ENCODE measurements around the gene ULBP1. TPM values are rescaled to one million over a fixed set of nuclear protein-coding genes. Genes with fewer than 3 reads are reported as not detected.
"Not testable (repeated sequence)": the region's sequence is repeated elsewhere in the genome, so short reads cannot be mapped to it uniquely, and the experiment has no call there.

ULBP1 gene
- total RNA-seq, 2 experiments from 2014 or later: 2.6 to 2.8 TPM

- peaks cover 2% of the 10 kb centered on the region for H3K36me3 Mint-ChIP-seq (ENCODE audit: low read depth)
- no peak overlapping the region for H3K27ac Mint-ChIP-seq
- intact Hi-C loops (cut with micrococcal nuclease): no loop called here
- H3K9me3 Mint-ChIP-seq: no peaks in the 10 kb centered on the region
- CTCF ChIA-PET: interaction anchor here (0.9 kb wide), 1 partner anchor 33 kb away, joined by 3 read pairs; no protein-coding TSS in a partner anchor
- no peak overlapping the region for H3K4me3 Mint-ChIP-seq
- peaks cover 24% of the 10 kb centered on the region for H3K4me1 Mint-ChIP-seq (ENCODE audit: low read depth)
- DNase-seq: no peak
- peaks cover 83% of the 10 kb centered on the region for H3K27me3 Mint-ChIP-seq (ENCODE audit: low read depth)
Observed at GRCh38 chr6:149988550-149989346, 25.0 kb downstream of the ULBP1 start.

- H3K27ac Mint-ChIP-seq: no peak overlapping the region
- intact Hi-C loops (cut with micrococcal nuclease): no loop called here
- CTCF ChIA-PET: interaction anchor here (1.4 kb wide), 1 partner anchor 17 kb away, joined by 8 read pairs; no protein-coding TSS in a partner anchor
- no peak for DNase-seq
- peaks cover 24% of the 10 kb centered on the region for H3K4me1 Mint-ChIP-seq (ENCODE audit: low read depth)
- H3K27me3 Mint-ChIP-seq (ENCODE audit: low read depth): peaks cover 84% of the 10 kb centered on the region
- H3K4me3 Mint-ChIP-seq: peak overlapping the region; percentile 53
- no peaks in the 10 kb centered on the region for H3K9me3 Mint-ChIP-seq
- H3K36me3 Mint-ChIP-seq (ENCODE audit: low read depth): peaks cover 2% of the 10 kb centered on the region
Observed at GRCh38 chr6:149990212-149990660, 26.5 kb downstream of the ULBP1 start.

- CTCF ChIA-PET: interaction anchor here (1.4 kb wide), 1 partner anchor 16 kb away, joined by 8 read pairs; no protein-coding TSS in a partner anchor
- H3K27me3 Mint-ChIP-seq (ENCODE audit: low read depth): peaks cover 83% of the 10 kb centered on the region
- DNase-seq: peak; percentile 33
- H3K4me3 Mint-ChIP-seq: peak overlapping the region; percentile 53
- no peak overlapping the region for H3K27ac Mint-ChIP-seq
- no peaks in the 10 kb centered on the region for H3K9me3 Mint-ChIP-seq
- peaks cover 2% of the 10 kb centered on the region for H3K36me3 Mint-ChIP-seq (ENCODE audit: low read depth)
- peaks cover 24% of the 10 kb centered on the region for H3K4me1 Mint-ChIP-seq (ENCODE audit: low read depth)
- intact Hi-C loops (cut with micrococcal nuclease): loop anchor here (1.0 kb wide), 2 partner anchors 14 to 28 kb away; partner anchors contain the start of gene ULBP1
Observed at GRCh38 chr6:149990661-149991471, 27.1 kb downstream of the ULBP1 start.

GRCh38 chr6:149991472-149991795, 27.7 kb downstream of the ULBP1 start:
- H3K9me3 Mint-ChIP-seq; CTCF ChIA-PET; H3K27ac Mint-ChIP-seq; H3K36me3 Mint-ChIP-seq (ENCODE audit: low read depth); DNase-seq: not testable (repeated sequence)
- Mint-ChIP-seq H3K4me1 (ENCODE audit: low read depth) (peaks cover 24% of the 10 kb centered on the region), H3K4me3 (peak overlapping the region; percentile 53), H3K27me3 (ENCODE audit: low read depth) (peaks cover 80% of the 10 kb centered on the region)
- intact Hi-C loops (cut with micrococcal nuclease): loop anchor here (1.0 kb wide), 2 partner anchors 14 to 28 kb away; partner anchors contain the start of gene ULBP1

- CTCF ChIA-PET: no interaction called here
- Mint-ChIP-seq H3K9me3 (no peaks in the 10 kb centered on the region), H3K4me1 (ENCODE audit: low read depth) (peaks cover 24% of the 10 kb centered on the region), H3K27me3 (ENCODE audit: low read depth) (peaks cover 80% of the 10 kb centered on the region), H3K27ac (no peak overlapping the region), H3K36me3 (ENCODE audit: low read depth) (peaks cover 2% of the 10 kb centered on the region), H3K4me3 (no peak overlapping the region)
- DNase-seq: no peak
- intact Hi-C loops (cut with micrococcal nuclease): loop anchor here (1.0 kb wide), 2 partner anchors 13 to 29 kb away; partner anchors contain the start of gene ULBP1
Observed at GRCh38 chr6:149991838-149992237, 28.1 kb downstream of the ULBP1 start.

- intact Hi-C loops (cut with micrococcal nuclease): no loop called here
- Mint-ChIP-seq H3K4me3 (no peak overlapping the region), H3K4me1 (ENCODE audit: low read depth) (peaks cover 15% of the 10 kb centered on the region), H3K9me3 (no peaks in the 10 kb centered on the region), H3K27me3 (ENCODE audit: low read depth) (peaks cover 71% of the 10 kb centered on the region), H3K27ac (no peak overlapping the region), H3K36me3 (ENCODE audit: low read depth) (peaks cover 3% of the 10 kb centered on the region)
- CTCF ChIA-PET: interaction anchor here (1.7 kb wide), 1 partner anchor 12 kb away, joined by 6 read pairs; no protein-coding TSS in a partner anchor
- DNase-seq: no peak
Observed at GRCh38 chr6:149995235-149995750, 31.6 kb downstream of the ULBP1 start.

- H3K36me3 Mint-ChIP-seq (ENCODE audit: low read depth): peaks cover 3% of the 10 kb centered on the region
- CTCF ChIA-PET: interaction anchor here (1.7 kb wide), 1 partner anchor 11 kb away, joined by 6 read pairs; no protein-coding TSS in a partner anchor
- H3K9me3 Mint-ChIP-seq: no peaks in the 10 kb centered on the region
- no peak overlapping the region for H3K4me3 Mint-ChIP-seq
- H3K4me1 Mint-ChIP-seq (ENCODE audit: low read depth): peaks cover 18% of the 10 kb centered on the region
- H3K27ac Mint-ChIP-seq: no peak overlapping the region
- peaks cover 65% of the 10 kb centered on the region for H3K27me3 Mint-ChIP-seq (ENCODE audit: low read depth)
- intact Hi-C loops (cut with micrococcal nuclease): no loop called here
- no peak for DNase-seq
Observed at GRCh38 chr6:149995971-149996370, 32.2 kb downstream of the ULBP1 start.

GRCh38 chr6:149999636-150000035, 35.9 kb downstream of the ULBP1 start:
- Mint-ChIP-seq H3K27me3 (ENCODE audit: low read depth) (peaks cover 43% of the 10 kb centered on the region), H3K36me3 (ENCODE audit: low read depth) (peaks cover 3% of the 10 kb centered on the region), H3K27ac (no peak overlapping the region), H3K9me3 (no peaks in the 10 kb centered on the region), H3K4me3 (no peak overlapping the region), H3K4me1 (ENCODE audit: low read depth) (peaks cover 35% of the 10 kb centered on the region)
- intact Hi-C loops (cut with micrococcal nuclease): loop anchor here (10.0 kb wide), 3 partner anchors 455 to 815 kb away; partner anchors contain the start of genes PLEKHG1 and PPIL4
- no peak for DNase-seq
- CTCF ChIA-PET: interaction anchor here (0.7 kb wide), 1 partner anchor 17 kb away, joined by 3 read pairs; no protein-coding TSS in a partner anchor

DNA sequence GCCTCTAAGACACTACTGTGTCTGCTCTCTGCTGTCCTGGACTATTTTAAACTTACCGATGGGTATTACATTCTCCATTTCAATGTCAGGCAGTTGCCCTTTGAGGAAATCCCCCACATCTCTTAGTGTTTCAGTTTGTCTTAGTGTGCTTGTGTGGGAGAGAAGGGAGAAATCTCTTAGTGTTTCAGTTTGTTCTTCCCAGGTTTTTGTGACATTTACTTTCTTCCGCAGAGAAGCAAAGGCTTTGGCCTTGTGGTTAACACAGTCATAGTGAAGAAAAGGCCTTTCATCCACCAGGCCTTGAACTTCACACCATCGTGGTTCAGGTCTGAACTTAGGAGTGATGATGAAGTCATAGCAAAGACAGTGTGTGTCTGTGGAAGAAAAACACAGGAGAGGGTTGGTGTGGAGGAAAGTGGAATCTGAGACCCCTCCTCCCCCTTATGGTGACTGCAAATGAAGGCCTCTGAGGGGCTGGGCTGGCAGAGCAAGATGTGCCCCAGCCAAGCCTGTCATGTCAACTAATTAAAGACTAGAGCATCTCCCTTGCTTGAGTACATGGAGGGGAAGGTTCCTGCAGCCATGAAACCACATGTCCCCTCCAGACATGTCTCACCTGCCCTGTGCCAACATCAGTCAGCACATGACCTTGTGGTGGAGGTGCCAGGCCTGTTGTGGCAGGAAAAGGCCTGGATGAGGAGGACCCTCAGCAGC, 37.7 kb downstream of the ULBP1 start:
- intact Hi-C loops (cut with micrococcal nuclease): loop anchor here (1.0 to 10.0 kb wide), 4 partner anchors 38 to 813 kb away; partner anchors contain the start of genes PLEKHG1, PPIL4 and ULBP1
- CTCF ChIA-PET: no interaction called here
- H3K4me3 Mint-ChIP-seq: no peak overlapping the region
- peak overlapping the region; percentile 2 for H3K27ac Mint-ChIP-seq
- peaks cover 41% of the 10 kb centered on the region for H3K4me1 Mint-ChIP-seq (ENCODE audit: low read depth)
- H3K9me3 Mint-ChIP-seq: no peaks in the 10 kb centered on the region
- DNase-seq: peak; percentile 62
- peaks cover 33% of the 10 kb centered on the region for H3K27me3 Mint-ChIP-seq (ENCODE audit: low read depth)
- H3K36me3 Mint-ChIP-seq (ENCODE audit: low read depth): peaks cover 3% of the 10 kb centered on the region

DNA sequence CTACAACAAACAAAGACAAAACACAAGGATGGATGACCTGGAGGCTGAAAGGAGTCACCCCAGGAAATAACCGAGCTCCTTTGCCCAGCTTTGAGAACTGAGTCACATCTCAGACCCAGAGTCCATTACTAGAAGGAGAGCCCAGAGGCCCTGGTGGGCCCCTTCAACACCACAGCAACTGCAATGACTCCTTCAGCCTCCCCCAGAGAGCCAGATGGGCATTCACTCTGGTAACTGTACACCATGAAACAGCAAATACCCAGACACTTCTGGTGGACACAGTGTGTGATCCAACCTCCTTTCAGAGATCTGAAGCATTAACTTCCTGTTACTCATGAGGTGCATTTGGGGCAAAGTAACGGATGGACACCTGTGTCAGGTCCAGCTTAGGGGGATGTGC, 39.0 kb downstream of the ULBP1 start:
- intact Hi-C loops (cut with micrococcal nuclease): loop anchor here (10.0 kb wide), 3 partner anchors 458 to 812 kb away; partner anchors contain the start of genes PLEKHG1 and PPIL4
- Mint-ChIP-seq H3K4me1 (ENCODE audit: low read depth) (peaks cover 46% of the 10 kb centered on the region), H3K9me3 (no peaks in the 10 kb centered on the region), H3K27ac (no peak overlapping the region), H3K27me3 (ENCODE audit: low read depth) (peaks cover 22% of the 10 kb centered on the region), H3K4me3 (no peak overlapping the region), H3K36me3 (ENCODE audit: low read depth) (peaks cover 3% of the 10 kb centered on the region)
- no peak for DNase-seq
- CTCF ChIA-PET: no interaction called here

DNA sequence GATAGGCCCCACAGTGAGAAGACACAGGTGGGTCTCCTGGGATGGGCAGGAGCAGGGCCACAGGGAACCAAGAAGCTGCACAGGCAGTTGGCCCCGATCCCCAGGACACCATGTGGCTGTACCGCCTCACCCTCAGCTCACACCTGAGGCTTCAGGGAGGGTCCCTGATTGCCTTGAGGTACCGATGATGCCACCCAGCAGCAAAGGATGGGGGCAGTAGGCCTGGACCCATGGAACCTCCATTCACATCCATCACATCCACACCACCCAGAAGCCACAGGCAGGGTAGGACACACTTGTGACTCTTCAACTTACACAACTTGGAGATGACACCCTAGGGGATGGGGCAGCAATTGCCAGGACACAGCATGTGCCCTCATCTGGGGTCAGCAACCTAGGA, 39.9 kb downstream of the ULBP1 start:
- H3K27ac Mint-ChIP-seq; CTCF ChIA-PET; DNase-seq; H3K36me3 Mint-ChIP-seq (ENCODE audit: low read depth); H3K9me3 Mint-ChIP-seq: not testable (repeated sequence)
- intact Hi-C loops (cut with micrococcal nuclease): loop anchor here (10.0 kb wide), 3 partner anchors 459 to 811 kb away; partner anchors contain the start of genes PLEKHG1 and PPIL4
- H3K27me3 Mint-ChIP-seq (ENCODE audit: low read depth): peaks cover 26% of the 10 kb centered on the region
- peak overlapping the region; percentile 86 for H3K4me3 Mint-ChIP-seq
- H3K4me1 Mint-ChIP-seq (ENCODE audit: low read depth): peaks cover 50% of the 10 kb centered on the region

Data from activated naive CD4-positive, alpha-beta T cell treated with anti-CD3 and anti-CD28 coated beads for 36 hours (primary cell).